GM23248 (cell line): Measurements from ENCODE around the gene GFRAL. TPM values are rescaled to one million over a fixed set of nuclear protein-coding genes. Genes with fewer than 3 reads are reported as not detected.

Experiments
- DNase-seq: peaks from one replicate; pipeline ENCODE4 v3.0.0-alpha.2; 2015
- H2AFZ ChIP-seq: fragments of 200-600 bp; sonication (generic); 2 replicates; pipeline ENCODE4 v1.6.1; 2016; ENCODE audit warnings: antibody characterized with exemption
- H3F3A ChIP-seq: fragments of 200-600 bp; sonication (generic); 2 replicates; pipeline ENCODE4 v1.6.1; 2016; ENCODE audit warnings: mild to moderate bottlenecking, antibody characterized with exemption, mixed run types; ENCODE audit not compliant: insufficient read depth
- H3K27ac ChIP-seq: fragments of 200-600 bp; sonication (generic); 2 replicates; pipeline ENCODE4 v1.5.1; 2016; ENCODE audit warnings: mild to moderate bottlenecking
- H3K27me3 ChIP-seq: fragments of 200-600 bp; sonication (generic); replicated peaks from 2 replicates; pipeline ENCODE4 v1.6.1; 2016; ENCODE audit warnings: mild to moderate bottlenecking; ENCODE audit not compliant: insufficient read depth
- H3K36me3 ChIP-seq: fragments of 200-600 bp; sonication (generic); 2 replicates; pipeline ENCODE4 v1.6.1; 2016; ENCODE audit warnings: low read depth, mild to moderate bottlenecking
- H3K4me1 ChIP-seq: fragments of 200-600 bp; sonication (generic); 2 replicates; pipeline ENCODE4 v1.6.1; 2016; ENCODE audit warnings: mild to moderate bottlenecking; ENCODE audit not compliant: insufficient read depth
- H3K4me2 ChIP-seq: fragments of 200-600 bp; sonication (generic); one replicate; pipeline ENCODE4 v1.6.1; 2016; ENCODE audit warnings: mild to moderate bottlenecking; ENCODE audit not compliant: unreplicated experiment
- H3K4me3 ChIP-seq: fragments of 200-600 bp; sonication (generic); 2 replicates; pipeline ENCODE4 v1.5.1; 2016; ENCODE audit warnings: mild to moderate bottlenecking
- H3K79me2 ChIP-seq: fragments of 200-600 bp; sonication (generic); 2 replicates; pipeline ENCODE4 v1.6.1; 2016; ENCODE audit warnings: mild to moderate bottlenecking; ENCODE audit not compliant: insufficient read depth
- H3K9ac ChIP-seq: fragments of 200-600 bp; sonication (generic); 2 replicates; pipeline ENCODE4 v1.6.1; 2016; ENCODE audit warnings: mild to moderate bottlenecking
- H3K9me2 ChIP-seq: fragments of 200-600 bp; sonication (generic); 2 replicates; pipeline ENCODE4 v1.6.1; 2016; ENCODE audit warnings: mixed run types, mild to moderate bottlenecking, moderate library complexity; ENCODE audit not compliant: insufficient read depth
- H3K9me3 ChIP-seq: fragments of 200-600 bp; sonication (generic); one replicate; pipeline ENCODE4 v1.6.1; 2017; ENCODE audit warnings: low read depth
- H4K20me1 ChIP-seq: fragments of 200-600 bp; sonication (generic); 2 replicates; pipeline ENCODE4 v1.6.0; 2016; ENCODE audit not compliant: insufficient read depth
- EZH2 ChIP-seq: fragments of 200-600 bp; sonication (generic); IDR thresholded peaks from 2 replicates; pipeline ENCODE4 v1.6.1; 2018; ENCODE audit warnings: antibody characterized with exemption, mild to moderate bottlenecking; ENCODE audit not compliant: insufficient read depth, poor library complexity, severe bottlenecking
- EZH2phosphoT487 ChIP-seq: fragments of 200-600 bp; sonication (generic); IDR thresholded peaks from 2 replicates; pipeline ENCODE4 v1.6.1; 2018; ENCODE audit warnings: antibody characterized with exemption, moderate library complexity, mild to moderate bottlenecking, low read depth; ENCODE audit not compliant: insufficient read depth
- WGBS, 2 experiments: methylation state at CpG; one replicate each; pipeline ENCODE4 v1.1.6; 2015 to 2017; ENCODE audit warnings: low lambda C conversion rate in 2 of 2, low coverage in 1 of 2; ENCODE audit errors: missing lambda C conversion rate in 2 of 2; 5-methylcytosine and 5-hydroxymethylcytosine counted together
- in situ Hi-C: fragments of 300-500 bp; cut with MboI; formaldehyde crosslinking; loops from 2 replicates; pipeline ENCODE4 v1.15.0; 2020
- polyA plus RNA-seq: library from polyadenylated mRNA; unstranded; fragments of >200 nt; fragmentation: Nextera tagmentation; extraction: Ambion mirVana; gene quantifications from 2 replicates; pipeline ENCODE4 v1.2.1, GENCODE V29; 2016
- total RNA-seq: library from RNA; depleted of rRNA; stranded (reverse); fragments of >200 nt; shearing (Covaris generic); gene quantifications from 2 replicates; pipeline ENCODE4 v1.2.3, GENCODE V29; 2014; rRNA removed

Gene GFRAL, protein sequence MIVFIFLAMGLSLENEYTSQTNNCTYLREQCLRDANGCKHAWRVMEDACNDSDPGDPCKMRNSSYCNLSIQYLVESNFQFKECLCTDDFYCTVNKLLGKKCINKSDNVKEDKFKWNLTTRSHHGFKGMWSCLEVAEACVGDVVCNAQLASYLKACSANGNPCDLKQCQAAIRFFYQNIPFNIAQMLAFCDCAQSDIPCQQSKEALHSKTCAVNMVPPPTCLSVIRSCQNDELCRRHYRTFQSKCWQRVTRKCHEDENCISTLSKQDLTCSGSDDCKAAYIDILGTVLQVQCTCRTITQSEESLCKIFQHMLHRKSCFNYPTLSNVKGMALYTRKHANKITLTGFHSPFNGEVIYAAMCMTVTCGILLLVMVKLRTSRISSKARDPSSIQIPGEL
- not detected in 2 replicates for total RNA-seq
- polyA plus RNA-seq: not detected in 2 replicates

DNA sequence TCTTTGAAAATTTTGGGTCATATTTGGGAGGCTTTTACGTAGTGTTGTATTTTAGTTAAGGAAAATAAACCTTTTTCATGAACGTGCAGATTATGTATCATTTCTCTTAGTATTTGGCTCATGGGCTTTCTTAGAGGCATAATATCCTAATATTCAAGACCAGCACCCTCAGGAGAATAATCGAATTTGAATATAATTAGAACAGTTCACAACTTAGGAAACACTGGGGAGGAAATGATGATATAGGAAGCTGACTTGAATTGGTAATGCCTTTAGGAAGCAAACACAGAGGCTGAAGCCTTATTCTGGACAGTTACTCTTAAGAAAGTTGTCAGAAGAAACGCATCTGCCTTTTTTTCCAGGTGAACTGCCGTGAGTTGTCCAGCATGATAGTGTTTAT lies at the start of gene GFRAL:
Gene GFRAL, plus strand, starts transcription at position 301 of the 400 bp plus-strand sequence. Its CDS starts 86 bp downstream, at position 387.
- H3K79me2 ChIP-seq: no peaks in the 10 kb centered on the region
- no peak within 1 kb of the TSS for H3K4me2 ChIP-seq
- TF ChIP-seq EZH2: no peak
- no peak for TF ChIP-seq EZH2phosphoT487
- DNase-seq: no peak
- no peak within 1 kb of the TSS for H3K27ac ChIP-seq
- H3K36me3 ChIP-seq: no peaks in the 10 kb centered on the region
- H3K9ac ChIP-seq: no peak within 1 kb of the TSS
- no peaks in the 10 kb centered on the region for H3K4me1 ChIP-seq
- no peaks in the 10 kb centered on the region for H4K20me1 ChIP-seq
- H3F3A ChIP-seq: no peaks in the 10 kb centered on the region
- no peaks in the 10 kb centered on the region for H3K9me3 ChIP-seq
- WGBS, 2 experiments: 18 to 22% methylated on average over 5 of the region's 5 CpGs
- no peak within 1 kb of the TSS for H2AFZ ChIP-seq
- no peak within 1 kb of the TSS for H3K4me3 ChIP-seq
- no peaks in the 10 kb centered on the region for H3K9me2 ChIP-seq
- in situ Hi-C loops: no loop called here
- no peaks in the 10 kb centered on the region for H3K27me3 ChIP-seq

DNA sequence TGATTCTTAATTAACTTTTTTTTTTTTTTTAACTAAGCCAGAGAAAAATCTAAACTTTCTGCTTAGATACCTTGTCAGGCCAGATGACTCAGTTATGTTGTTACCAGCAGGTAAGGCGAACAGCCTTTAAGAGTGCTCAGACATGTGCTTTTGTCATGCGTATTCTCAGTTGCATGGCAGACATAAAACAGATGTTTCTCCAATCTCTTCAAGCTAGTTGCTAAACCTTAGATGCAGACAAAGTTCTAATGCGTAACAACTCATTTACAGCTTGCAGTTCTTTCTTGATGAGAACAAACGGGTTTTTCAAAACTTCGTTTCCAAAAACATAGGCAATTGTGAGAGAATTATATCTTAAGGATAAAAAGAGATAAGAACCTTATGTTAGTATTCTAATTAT lies 49.6 kb upstream of the GFRAL start:
- no peak for TF ChIP-seq EZH2
- no peak for TF ChIP-seq EZH2phosphoT487
- Histone ChIP-seq H3K4me1 (no peaks in the 10 kb centered on the region), H3K9me3 (no peaks in the 10 kb centered on the region), H3K27me3 (peaks cover 11% of the 10 kb centered on the region; the same call in 1 of the 2 replicates), H3K36me3 (no peaks in the 10 kb centered on the region), H3K79me2 (no peaks in the 10 kb centered on the region), H2AFZ (no peak overlapping the region), H3F3A (no peaks in the 10 kb centered on the region), H3K27ac (no peak overlapping the region), H3K4me2 (no peak overlapping the region), H3K9ac (no peak overlapping the region), H4K20me1 (no peaks in the 10 kb centered on the region), H3K9me2 (no peaks in the 10 kb centered on the region), H3K4me3 (no peak overlapping the region)
- no peak for DNase-seq
- 51 to 56% methylated on average over 5 of the region's 5 CpGs for WGBS, 2 experiments
- in situ Hi-C loops: no loop called here

DNA sequence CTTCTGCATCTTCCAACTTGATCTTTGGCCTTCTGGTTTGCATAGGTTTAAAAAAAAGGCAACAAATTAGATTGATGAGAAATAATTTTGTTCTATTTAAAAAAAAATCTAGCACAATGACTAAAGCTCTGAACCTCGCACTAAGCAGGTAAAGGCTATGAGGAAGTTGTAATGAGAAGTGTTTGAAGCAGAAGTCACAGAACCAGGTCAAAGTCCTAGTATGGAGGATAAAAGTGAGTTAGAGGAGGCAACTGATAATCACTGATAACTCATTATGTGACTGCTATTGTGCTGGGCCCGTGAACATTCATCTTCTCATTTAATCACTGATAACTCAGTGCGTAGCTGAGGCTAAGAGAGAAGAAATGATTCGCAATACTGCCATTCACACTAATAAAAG lies 46.1 kb upstream of the GFRAL start:
- Histone ChIP-seq H3K36me3 (no peaks in the 10 kb centered on the region), H3K4me2 (no peak overlapping the region), H3K9ac (no peak overlapping the region), H3K9me2 (no peaks in the 10 kb centered on the region), H3K27me3 (peaks cover 6% of the 10 kb centered on the region; the same call in 1 of the 2 replicates), H3K4me1 (no peaks in the 10 kb centered on the region), H3F3A (no peaks in the 10 kb centered on the region), H2AFZ (no peak overlapping the region), H4K20me1 (no peaks in the 10 kb centered on the region), H3K27ac (no peak overlapping the region), H3K4me3 (no peak overlapping the region), H3K9me3 (no peaks in the 10 kb centered on the region), H3K79me2 (no peaks in the 10 kb centered on the region)
- in situ Hi-C loops: no loop called here
- WGBS, 2 experiments: 52 to 64% methylated on average over 4 of the region's 4 CpGs
- TF ChIP-seq EZH2phosphoT487: no peak
- TF ChIP-seq EZH2: no peak
- DNase-seq: no peak

DNA sequence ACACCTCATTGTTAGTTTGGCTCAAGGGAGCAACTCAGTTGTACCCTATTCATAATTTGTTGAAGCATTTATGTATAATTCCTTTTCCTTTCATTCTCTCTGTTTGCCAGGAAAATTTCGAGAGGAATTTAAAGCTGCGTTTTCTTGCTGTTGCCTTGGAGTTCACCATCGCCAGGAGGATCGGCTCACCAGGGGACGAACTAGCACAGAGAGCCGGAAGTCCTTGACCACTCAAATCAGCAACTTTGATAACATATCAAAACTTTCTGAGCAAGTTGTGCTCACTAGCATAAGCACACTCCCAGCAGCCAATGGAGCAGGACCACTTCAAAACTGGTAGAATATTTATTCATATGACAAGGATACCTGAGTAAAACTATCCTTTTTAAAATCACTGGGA lies 45.2 kb upstream of the GFRAL start:
- H3K27me3 ChIP-seq: peaks cover 3% of the 10 kb centered on the region; the same call in 1 of the 2 replicates
- no peak overlapping the region for H3K9ac ChIP-seq
- no peak overlapping the region for H3K27ac ChIP-seq
- no peaks in the 10 kb centered on the region for H3K9me2 ChIP-seq
- WGBS, 2 experiments: 66 to 70% methylated on average over 6 of the region's 6 CpGs
- no peaks in the 10 kb centered on the region for H4K20me1 ChIP-seq
- no peaks in the 10 kb centered on the region for H3K4me1 ChIP-seq
- no peaks in the 10 kb centered on the region for H3K36me3 ChIP-seq
- no peak overlapping the region for H3K4me3 ChIP-seq
- no peak for DNase-seq
- no peaks in the 10 kb centered on the region for H3K79me2 ChIP-seq
- no peak overlapping the region for H2AFZ ChIP-seq
- H3K4me2 ChIP-seq: no peak overlapping the region
- no peaks in the 10 kb centered on the region for H3K9me3 ChIP-seq
- H3F3A ChIP-seq: no peaks in the 10 kb centered on the region
- in situ Hi-C loops: no loop called here
- TF ChIP-seq EZH2 (no peak), EZH2phosphoT487 (no peak)
